ENCODE results near the gene MAMLD1. TPM values are rescaled to one million over a fixed set of nuclear protein-coding genes. Genes with fewer than 3 reads are reported as not detected.

MAMLD1 gene
- total RNA-seq, 1 experiment from 2014 or later = 3.8 TPM

DNA sequence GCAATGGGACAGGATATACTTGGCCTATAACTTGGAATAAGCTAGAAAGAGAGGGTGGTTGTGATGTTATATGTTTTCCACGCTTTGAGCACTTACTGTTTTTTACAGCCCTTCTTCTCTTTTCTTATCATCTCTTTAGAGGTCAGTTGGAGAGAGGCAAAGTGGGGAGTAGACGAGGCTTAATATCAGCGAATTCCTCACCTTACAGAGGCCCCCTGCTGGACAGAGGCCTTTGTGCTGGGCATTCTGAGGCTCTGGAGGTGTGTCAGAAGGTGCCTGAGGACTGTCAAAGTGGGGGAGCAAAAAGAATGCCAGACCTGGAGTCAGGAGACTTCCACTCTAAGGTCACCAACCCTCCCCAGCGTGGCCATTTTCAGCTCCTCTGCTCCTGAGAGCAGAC, 42.5 kb downstream of the MAMLD1 start:
- DNase-seq (ENCODE audit: low read depth) = no peak

DNA sequence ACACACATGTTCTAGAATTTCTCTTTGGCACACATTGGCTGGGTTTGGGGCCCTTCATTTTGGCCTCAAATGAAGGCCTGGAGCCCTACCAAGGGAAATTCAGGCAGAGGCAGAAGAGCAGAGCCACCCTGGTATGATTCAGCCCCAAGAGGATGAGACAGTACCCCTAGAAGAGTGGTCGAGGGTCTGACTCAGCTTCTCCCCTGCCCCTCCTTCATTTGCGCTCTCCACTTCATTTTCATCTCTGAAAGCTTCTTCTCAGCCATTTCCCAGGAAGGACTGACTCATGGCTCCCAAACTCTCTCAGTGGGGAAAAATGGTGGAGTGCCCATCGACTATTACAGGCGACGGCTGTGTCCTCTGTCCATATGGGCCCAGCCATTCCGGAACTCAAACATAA, 43.5 kb downstream of the MAMLD1 start:
- no peak for DNase-seq (ENCODE audit: low read depth)

DNA sequence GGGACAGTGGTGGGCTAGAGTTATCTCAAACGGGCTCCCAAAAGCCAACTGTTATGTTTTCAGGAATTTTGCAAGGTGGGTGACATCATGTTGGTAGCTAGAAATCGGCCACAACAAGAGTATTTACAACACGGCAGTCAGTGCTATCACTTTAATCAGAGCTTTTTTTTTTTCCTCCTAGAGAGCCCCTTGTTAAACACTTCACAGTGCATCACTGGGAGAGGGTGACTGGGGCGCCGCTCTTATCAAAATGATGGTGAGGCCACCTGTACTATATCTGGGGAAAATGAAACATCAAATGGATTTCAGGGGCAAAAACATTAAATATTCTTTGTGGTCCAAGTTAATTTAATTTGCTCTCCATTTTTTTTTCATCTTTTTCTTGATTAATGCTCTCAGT, 44.9 kb downstream of the MAMLD1 start:
- DNase-seq (ENCODE audit: low read depth) = no peak

DNA sequence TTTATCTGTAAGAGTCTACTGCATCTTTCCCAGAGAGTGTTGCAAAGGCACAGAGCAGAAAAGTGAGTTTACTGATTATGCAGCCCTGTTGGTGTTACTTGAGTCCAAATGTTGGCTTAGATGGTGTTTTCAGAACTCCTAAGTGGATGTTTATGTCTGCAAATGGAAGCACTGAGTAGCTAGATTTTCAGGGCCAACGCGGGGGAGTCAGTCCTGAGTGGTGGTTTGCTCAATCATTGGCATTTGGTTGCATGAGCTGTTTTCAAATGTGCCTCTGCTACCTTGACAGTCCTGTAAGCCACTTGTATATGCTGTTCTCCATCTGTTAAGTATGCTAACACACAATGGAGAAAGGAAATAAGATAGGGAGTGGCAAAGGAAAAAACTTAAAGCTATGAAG, 45.4 kb downstream of the MAMLD1 start:
- no peak for DNase-seq (ENCODE audit: low read depth)

DNA sequence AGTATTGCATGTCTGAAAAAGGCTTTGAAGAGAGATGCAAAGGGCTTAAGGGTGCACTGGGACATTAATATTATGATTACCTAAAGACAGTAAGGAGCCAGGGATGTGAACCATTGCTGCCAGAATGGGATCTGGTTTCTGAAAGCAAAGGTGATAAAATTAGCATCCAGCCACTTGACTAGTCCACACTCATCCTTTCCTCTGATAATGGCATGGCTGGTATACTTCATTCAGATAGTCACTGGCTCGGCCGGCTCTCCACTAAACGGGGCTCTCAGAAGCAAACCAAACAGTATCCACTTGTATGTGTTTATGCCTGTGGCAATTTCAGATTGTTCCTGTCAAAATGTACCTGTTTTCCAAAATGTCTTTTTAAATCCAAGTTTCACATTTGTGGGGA, 46.4 kb downstream of the MAMLD1 start:
- DNase-seq (ENCODE audit: low read depth) = no peak

DNA sequence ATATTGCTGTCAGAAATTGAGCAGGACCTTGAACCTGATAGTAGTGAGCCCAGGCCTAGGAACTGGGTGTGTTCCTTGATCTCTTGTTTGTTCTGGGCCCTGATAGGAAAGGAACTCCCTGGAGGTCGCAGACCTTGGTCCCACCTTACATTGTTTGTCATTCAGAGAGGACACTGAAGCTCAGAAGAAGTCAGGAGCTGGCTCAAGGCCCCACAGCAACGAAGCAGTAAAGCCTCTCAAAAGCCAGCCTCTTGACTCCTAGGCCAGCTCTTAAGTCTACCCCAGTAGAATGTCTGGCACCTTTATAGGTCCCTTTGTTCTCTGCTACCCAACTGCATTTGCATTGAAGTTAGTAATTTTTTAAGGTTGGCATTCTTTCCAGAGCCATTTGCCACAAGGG, 46.8 kb downstream of the MAMLD1 start:
- DNase-seq (ENCODE audit: low read depth) = no peak

DNA sequence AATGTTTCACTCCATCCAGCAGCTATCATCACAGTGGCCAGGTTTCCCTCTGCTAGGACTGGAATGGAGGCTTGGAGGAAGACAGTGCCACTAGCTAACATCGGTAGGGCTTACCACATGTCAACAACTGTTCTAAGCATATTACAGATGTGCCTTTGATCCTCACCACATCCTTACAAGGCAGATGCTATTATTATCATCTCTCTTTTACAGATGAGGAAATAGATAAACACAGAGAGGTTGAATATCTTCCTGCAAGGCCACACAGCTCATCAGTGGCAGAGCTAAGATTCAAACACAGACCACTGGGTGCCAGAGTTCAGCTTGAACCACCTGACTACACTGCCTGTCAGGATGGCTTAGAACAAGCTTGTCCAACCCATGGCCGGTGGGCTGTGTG, 47.4 kb downstream of the MAMLD1 start:
- peak; percentile 1 for DNase-seq (ENCODE audit: low read depth)

DNA sequence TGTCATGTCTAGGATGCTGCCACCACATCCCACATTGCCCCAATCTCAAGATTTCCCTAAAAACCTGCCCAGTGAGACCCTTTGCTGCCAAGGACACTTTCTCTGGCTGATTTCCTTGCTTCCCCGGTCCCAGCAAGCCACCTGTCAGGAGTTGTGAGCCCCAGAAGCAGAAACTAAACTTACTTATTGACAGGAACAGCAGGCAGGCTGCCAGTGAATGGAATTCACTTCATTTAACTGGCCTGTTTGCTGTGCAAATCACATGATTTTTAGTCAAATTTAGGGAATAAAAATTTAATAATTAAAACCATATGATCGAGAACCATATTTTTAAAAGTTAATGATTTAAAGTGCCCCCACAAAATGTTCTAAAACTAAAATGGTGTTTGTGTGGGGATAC, 48.5 kb downstream of the MAMLD1 start:
- DNase-seq (ENCODE audit: low read depth) = no peak

DNA sequence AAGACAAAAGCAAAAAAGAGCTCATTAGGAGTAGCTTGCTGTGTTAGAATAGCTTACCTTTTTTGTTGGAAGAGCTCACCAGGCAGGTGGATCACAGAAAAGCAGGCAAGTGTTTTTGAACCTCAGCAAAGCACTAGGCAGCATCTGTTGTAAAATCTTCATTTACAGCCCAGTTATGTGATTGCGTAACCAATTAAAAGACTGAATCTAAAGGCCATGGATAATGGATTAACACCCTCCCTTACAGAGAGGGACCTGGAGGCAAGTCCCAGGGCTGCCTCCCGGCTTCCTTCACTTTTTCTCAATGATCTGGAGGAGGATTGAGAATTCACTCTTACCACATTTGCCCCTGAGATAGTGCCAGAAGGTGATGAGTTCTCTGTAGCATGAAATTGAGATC, 51.1 kb downstream of the MAMLD1 start:
- no peak for DNase-seq (ENCODE audit: low read depth)

DNA sequence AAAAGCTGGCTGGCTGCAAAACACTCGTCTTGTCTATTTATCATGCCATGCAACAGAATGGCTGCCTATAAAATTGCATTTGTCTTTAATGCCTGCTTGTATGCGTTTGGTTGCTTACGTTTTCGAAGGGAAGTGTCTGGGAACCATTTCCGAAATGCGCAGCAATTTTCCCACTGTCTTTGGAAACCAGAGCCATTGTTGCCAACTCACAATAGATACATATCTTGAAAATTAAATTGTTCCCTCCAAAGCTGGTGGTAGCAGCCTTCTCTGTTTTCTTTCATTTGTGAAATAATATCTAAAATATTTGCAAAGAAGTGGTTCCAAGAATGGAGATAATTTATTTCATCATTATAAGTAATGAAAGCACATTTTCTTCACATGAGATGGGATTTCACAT, 53.4 kb downstream of the MAMLD1 start:
- no peak for DNase-seq (ENCODE audit: low read depth)

DNA sequence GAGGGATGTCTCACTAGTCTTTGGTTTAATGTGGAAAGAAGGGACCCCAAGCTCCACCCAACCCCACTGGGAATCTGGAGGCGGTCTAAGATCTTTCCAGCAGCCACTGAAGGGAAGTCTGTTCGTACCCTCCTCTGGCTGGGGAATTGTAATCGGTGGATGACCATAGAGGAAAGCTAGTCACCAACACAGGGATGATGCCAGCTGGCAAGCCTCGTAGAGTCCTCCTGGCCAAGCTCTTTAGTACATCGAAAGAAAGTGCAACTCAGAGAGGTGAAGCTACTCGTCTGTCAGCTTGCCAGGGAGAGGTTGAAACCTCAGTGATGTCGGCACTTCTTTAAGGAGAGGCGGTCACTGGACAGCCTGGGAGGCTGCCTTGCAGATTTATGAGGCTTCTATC, 58.7 kb downstream of the MAMLD1 start:
- no peak for DNase-seq (ENCODE audit: low read depth)

DNA sequence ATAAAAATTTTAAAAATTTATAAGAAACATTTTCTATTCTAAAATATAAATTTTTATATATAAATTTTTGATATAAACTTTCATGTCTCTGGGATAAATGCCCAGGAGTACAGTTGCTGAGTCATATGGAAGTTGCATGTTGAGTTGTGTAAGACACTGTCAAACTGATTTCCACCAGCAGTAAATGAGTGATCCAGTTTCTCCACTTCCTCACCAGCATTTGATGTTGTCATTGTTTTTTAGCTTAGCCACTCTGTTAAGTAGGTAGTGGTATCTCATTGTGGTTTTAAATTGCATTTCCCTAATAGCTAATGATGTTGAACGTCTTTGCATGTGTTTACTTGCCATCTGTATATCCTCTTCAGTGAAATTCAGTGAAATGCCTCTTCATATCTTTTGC, 66.5 kb downstream of the MAMLD1 start:
- peak; percentile 58 for DNase-seq (ENCODE audit: low read depth)

DNA sequence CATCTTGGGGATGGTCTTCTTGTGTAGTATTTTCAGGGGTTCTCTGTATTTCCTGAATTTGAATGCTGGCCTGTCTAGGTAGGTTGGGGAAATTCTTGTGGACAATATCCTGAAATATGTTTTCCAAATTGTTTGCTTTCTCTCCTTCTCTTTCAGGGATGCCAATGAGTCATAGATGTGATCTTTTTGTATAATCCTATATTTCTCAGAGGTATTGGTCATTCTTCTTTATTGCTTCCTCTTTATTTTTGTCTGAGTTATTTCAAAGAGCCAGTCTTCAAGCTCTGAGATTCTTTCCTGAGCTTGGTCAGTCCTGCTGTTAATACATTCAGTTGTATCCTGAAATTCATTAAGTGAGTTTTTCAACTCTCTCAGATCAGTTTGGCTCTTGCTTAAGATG, 73.1 kb downstream of the MAMLD1 start:
- DNase-seq (ENCODE audit: low read depth) = peak; percentile 23

DNA sequence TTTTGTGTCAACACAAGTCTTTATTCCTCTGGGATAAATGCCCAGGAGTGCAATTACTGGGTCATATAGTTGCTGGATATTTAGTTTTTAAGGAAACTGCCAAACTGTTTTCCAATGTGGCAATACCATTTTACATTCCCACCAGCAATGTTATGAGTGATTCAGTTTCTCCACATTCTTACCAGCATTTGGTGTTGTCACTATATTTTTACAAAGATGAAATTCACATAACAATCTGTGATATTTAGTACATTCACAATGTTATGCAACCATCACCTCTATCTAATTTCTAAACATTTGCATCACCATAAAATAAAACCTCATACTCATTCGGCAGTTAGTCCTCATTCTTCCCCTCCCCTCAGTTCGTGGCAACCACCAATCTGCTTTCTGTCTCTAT, 75.0 kb downstream of the MAMLD1 start:
- peak; percentile 22 for DNase-seq (ENCODE audit: low read depth)

DNA sequence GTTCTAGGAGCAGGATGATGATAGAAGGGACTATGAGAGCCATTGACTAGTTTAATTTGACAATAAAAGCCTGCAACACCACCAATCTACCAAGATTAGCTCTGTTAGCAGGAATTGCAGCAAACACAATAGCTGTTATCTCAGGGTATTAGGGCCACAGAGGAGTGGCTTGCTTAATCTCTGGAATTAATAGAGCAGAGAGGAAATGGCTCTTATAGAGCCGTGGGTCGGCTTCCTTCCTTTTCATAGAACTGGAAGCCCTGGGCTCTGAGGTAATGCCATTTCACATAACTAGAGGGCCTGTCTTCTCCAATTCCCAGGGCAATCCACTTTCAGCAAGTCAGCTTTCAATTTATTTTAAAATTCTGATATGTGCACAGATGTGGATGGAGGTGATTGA, 83.0 kb downstream of the MAMLD1 start:
- no peak for DNase-seq (ENCODE audit: low read depth)

DNA sequence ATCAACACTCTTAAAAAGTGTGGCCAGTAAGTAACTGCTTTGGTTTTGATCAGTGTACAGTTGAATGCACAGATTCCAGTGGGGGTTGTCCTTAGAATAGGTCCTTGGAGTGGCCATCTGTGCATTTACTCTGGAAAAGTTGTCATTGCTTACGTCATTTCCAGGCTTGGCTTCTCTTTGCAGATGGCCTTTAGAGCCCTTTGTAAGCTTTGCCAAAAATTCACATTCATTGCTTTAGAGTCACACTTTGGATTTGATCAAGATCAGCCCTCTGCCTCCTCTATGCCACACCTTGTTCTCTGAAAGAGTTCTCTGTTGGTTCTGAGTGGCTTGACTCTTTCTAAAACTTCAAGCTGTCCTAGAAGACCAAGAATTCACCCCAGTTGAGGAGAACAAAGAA, 83.9 kb downstream of the MAMLD1 start:
- no peak for DNase-seq (ENCODE audit: low read depth)

DNA sequence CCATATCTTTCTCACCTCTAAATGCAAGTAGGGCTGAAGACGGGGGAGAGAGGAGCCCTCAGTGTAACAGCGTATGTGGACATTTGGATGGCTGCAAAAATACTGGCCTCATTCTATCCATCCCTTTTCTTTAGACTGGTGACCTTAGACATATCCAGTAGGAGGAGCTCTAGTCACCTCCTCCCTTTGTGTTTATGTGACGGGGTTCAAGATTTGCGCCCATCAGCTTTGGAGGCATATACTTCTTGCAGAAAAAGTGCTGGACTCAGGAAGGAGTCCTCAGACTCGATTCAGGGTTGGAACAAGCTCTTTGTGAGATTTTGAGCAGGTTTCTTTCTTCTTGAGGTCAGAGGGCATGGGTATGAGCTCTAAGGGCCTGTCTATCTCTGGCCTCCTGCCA, 86.2 kb downstream of the MAMLD1 start:
- DNase-seq (ENCODE audit: low read depth) = no peak

DNA sequence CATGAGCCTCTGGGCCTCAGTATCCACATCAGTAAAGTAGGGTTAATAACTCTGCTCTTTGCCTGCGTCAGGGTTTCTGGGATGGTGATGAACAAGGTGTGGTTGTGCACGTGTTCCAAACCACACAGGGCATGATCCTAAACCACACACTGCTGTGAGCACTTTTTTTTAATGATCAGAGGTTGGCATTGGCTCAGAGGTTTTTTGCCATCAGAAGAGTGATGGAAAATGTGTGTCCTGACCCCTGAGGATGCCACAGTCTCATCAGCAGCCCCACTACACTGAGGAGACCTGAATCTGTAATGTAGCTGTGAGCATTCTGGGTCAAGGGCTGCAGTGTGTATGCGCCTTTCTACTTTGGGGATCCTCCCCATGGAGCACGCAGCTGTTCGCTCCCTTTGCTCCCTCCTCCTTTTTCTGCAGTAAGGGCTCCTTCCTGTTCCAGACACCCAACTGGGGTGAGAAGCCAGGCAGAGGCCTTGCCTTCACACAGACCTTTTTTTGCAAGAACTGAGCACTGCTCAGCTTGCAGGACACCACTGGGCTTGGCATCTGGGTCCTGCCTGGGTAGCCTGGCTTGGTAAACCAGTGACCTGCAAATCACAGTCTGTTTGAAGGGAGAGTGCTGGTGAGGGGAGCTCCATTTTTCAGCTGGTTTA, 87.5 kb downstream of the MAMLD1 start:
- DNase-seq (ENCODE audit: low read depth) = no peak

DNA sequence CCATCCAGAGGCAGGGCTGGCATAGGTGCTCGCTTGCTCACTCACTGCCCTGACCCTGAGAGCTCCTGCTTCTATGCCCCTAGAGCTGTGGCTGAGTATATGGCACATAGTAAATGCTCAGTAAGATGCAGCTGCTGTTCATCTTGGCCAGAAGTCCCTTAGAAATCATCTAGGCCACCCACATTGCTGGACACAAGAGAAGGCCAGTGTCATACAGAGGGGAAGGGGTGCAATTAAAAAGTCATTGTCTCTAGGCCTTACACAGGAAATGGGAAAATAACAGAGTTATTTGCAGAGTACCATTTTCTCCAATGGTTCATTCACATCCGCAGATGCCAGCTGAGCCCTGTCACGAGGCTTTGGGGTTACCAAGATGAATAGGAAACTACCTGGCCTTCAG, 88.8 kb downstream of the MAMLD1 start:
- no peak for DNase-seq (ENCODE audit: low read depth)

DNA sequence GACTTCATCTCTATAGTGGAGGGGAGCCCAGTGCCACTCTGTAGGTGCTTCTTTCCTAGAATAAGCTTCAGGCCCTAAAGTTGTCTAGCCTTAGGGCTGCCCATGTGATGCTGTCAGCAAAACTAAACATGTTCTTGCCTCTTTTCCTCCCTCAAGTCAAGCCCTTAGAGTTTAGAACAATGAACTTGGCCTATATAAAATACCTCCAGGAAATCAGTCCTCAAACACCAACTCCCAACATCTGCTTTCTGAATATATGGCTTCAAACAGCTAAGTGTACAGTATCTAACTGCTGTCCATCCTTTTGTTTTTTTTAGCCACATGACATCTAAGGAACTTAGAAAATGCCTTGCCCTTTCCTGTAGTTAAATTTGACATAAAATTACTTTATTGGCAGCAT, 91.0 kb downstream of the MAMLD1 start:
- DNase-seq (ENCODE audit: low read depth) = no peak

DNA sequence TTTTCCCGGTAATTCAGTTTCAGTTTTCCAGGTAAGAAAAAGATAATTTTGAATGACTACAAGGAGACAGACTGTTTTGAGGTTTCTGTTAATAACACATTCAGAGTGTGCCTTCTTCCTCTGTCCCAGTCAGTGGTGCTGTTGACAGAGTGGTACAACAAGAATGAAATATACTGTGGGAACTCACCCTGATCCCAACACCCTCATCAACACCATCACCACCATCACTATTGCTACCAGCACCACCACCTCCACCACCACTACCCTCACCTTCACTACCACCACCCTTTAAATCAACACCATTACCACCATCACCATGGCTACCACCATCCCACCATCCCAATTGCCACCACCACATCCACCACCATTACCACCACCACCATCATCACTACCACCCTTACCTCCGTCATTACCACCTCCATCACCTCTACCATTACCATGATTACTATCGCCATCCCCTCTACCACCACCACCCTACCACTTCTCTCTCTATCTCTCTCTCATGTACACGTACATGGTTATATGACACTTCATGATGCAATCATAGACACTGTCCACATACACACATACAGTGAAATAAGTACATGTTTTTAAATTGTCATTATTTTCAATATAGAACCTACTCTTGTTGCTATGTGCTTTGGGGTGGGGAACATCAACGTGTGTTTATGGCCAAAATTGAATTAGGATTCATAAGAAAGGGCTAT, 91.5 kb downstream of the MAMLD1 start:
- no peak for DNase-seq (ENCODE audit: low read depth)

DNA sequence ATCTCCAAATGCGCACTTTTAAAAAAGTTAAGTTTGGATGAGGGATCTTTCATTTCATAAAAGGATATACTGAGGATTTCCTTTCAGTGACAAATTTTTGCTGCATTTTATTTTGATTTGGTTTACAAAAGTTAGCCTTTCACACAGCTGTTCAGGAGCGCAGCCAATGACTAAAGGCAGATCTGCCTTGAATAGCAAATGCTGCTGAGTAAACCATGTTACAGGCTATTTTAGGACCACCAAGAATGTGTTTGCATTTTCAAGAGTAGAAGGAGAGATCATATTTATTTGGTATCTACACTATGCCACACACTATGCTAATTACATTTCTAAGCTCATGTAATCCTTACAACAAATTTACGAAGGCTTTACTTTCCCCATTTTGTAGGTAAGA, 92.1 kb downstream of the MAMLD1 start:
- DNase-seq (ENCODE audit: low read depth) = peak; percentile 42

DNA sequence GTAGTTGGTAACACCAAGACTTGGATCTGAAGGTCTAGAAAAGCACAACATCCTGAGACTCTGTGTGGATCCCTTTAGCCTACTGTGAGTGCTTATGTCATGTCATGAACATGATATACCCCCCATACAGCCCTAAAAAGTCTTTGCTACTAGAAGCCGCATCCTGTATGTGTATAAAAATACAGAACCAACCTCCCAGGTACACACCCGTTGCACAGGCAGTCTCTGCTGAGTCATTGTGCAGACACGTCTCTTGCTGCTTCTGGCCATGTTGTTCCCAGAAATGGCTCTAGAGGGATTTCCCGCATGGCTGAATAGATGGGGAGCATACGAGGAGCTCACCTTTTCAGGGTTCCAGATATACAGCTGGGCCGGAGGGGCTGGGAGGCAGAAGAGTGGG, 93.3 kb downstream of the MAMLD1 start:
- no peak for DNase-seq (ENCODE audit: low read depth)

DNA sequence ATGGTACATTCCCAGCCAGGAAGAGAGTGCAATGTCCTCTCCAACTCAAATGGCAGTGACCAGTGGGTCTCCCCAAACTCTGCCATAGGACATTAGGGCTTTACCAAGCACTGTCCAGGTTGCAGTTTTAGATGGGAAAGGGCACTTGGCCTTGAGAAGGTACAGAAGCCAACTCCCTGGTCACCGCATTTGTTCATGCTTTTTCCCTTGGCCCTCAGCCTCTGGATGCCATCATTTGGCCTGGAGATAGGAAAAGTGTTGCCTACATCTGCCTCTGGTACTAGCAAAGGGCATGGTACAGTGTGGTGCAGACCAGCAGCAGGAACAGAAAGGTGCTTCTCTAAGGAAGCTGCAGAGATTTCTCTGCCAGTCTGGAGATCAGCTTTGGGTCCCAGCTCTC, 93.8 kb downstream of the MAMLD1 start:
- DNase-seq (ENCODE audit: low read depth) = no peak

Measured in LHCN-M2 (cell line).